ENCODE measurements around the gene C16orf74.

C16orf74 gene

GRCh38 chr16:85750827-85751697 lies at the start of gene C16orf74:
C16orf74 (minus strand) TSS chr16:85751096; CDS start chr16:85735217, 15,879 bp downstream.
- peak; percentile 61 for DNase-seq

- no peak for DNase-seq
Observed at GRCh38 chr16:85800321-85800669, 49.4 kb upstream of the C16orf74 start.

DNA sequence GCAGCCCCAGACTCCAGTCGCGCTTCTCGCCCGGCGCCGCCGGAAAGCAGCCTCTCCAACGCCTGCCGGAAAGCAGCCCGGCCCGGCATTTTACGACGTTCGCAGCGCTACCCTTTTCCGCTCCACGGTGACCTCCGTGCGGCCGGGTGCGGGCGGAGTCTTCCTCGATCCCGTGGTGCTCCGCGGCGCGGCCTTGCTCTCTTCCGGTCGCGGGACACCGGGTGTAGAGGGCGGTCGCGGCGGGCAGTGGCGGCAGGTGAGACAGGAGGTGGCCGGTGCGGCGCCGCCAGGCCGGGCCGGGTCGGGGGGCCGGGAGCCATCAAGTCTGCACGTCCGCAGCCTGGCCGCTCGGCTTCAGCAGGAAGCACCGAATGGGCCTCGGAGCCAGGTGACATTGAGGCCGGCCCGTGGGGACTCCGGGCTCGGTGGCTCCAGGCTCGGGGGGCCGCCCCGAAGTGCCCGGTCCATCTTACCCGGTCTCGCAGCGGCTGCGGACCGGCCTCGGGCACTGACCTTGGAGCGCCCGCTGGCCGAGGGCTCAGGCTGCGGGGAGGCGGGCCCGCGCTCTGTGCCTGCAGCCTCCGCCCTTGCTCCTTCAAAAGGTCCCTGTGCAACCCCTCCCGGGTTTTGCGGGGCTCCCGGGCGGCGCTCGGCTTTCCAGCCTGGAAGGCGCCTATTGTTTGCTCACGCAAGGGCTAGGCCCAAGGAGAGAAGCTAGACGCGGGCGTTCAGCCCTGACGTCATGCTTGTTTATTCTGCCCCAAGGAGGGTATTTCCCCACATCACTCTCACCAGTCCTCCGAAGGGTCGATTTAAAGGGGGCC lies 48.8 kb upstream of the C16orf74 start, which contains the start of the genes COX4I1 and EMC8:
Gene COX4I1, plus strand, starts transcription at position 199 of the 824 bp plus-strand sequence. CDS start 1,511 bp downstream, outside the sequence.
Gene EMC8, minus strand, starts transcription at position 48 of the 824 bp plus-strand sequence. CDS start 249 bp downstream, outside the sequence.
- DNase-seq: peak; percentile 93

- DNase-seq: peak; percentile 29
Observed at GRCh38 chr16:85798901-85799496, 48.1 kb upstream of the C16orf74 start.

DNA sequence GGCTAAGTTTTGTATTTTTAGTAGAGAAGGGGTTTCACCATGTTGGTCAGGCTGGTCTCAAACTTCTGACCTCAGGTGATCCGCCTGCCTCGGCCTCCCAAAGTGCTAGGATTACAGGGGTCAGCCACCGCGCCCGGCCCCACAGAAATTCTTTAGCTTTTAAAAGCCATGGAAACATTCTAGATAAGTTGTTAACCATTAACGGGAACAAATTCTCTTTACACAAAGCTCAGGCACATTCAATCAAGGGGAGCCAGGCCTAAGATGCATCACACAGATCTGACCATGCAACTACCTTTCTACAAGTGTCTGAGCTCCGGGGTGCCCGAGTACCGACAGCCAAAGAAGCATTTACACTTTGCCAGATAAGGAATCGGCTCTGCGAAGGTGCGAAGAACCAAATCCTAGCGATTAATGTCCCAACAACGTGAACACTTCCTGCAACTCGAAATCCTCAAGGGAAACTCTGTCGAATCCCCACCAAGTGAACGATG lies 47.4 kb upstream of the C16orf74 start:
- no peak for DNase-seq

DNA sequence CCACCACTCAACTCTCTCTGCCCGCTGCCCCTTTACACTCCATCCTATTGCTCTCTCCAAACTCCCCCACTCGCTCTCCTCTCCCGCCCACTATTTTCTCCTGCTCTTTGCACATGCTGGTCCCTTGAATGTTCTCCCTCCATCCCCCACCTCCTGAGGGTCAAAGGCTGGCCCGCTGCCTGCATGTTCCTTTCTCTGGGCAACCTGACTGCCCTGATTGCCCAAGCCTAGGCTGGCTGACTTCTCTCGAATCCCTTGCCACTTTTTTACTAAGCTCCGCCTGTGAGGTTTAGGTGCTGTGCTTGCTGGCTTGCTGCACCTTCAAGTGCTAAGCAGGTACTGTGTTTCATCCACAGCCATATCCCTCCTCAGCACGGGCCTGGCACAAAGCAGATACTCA lies 45.7 kb upstream of the C16orf74 start:
- no peak for DNase-seq

DNA sequence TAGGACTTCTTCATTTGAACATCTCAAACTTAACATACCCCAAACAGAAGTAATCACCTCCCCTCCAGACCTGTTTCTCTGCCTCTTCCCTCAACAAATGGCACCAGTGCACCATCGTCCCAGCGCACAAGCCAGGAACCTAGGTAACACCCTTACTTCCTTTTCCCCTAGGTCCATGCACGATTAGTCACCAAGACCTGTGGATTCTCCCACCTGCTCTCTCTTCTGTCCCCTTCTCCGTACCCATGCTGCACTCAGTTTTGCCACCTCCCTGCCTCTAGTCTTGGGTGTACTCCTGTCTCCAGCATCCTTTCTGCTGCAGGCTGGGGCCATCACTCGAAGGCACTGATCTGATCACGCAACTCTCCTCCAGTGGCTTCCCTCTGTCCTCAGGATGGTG lies 45.3 kb upstream of the C16orf74 start:
- no peak for DNase-seq

- DNase-seq: no peak
Observed at GRCh38 chr16:85794696-85795095, 43.8 kb upstream of the C16orf74 start.

GRCh38 chr16:85793662-85794298 lies 42.9 kb upstream of the C16orf74 start:
- DNase-seq: no peak

DNA sequence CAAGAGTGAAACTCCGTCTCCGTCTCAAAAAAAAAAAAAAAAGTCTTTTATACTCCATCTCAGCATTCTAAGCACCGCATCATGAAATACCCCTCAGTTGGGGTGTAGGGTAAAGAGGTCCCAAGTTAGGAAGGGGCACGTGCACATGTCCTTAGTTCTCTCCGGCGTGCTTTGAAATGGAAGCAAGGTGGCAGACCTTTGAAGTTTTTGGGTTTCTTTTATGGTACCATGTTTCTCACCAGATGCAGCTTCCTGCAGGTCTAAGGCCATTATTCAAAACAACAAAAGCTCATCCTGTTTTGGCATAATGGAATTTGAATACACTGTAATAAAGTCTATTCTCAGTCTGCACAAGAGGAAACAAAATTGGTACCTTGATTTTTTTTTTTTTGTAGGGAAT lies 38.9 kb upstream of the C16orf74 start:
- DNase-seq: no peak

- DNase-seq: no peak
Observed at GRCh38 chr16:85788819-85789218, 37.9 kb upstream of the C16orf74 start.

DNA sequence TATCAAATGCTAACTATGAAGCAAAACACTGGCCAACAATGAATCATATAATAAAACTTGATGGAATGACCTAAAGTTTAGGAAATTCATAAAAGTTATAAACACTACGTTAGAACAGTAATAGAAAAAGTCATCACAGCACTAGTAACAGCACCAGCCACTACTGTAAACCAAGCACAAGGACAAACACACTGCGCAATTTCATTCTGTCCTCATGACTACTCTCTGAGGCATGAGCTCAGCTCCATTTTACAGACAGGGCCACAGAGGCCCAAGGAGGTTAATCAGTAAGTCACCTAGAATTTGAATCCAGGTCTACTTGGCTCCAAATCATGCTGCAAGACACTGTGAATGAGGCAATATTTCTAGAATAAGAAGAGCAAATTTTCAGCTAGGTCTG lies 35.0 kb upstream of the C16orf74 start:
- DNase-seq: peak; percentile 61

- DNase-seq: no peak
Observed at GRCh38 chr16:85784813-85785212, 33.9 kb upstream of the C16orf74 start.

DNA sequence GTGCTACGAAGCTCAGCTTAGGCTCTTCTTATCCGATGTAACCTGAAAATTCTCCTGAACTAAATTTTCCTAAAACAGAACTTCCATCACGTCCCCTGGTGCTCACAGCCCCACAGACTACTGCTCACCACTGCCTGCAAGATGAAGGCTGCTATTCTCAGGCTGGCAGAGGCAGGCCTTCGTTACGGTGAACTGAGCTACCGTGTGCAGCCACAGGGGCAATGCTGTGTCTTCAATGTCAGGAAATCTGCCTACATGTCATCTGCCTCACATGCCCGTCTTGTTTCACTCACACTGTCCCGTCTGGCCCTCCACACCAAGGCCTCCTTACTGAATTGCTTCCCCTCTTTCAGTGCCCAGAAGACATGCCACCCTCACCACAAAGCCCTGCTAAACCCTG lies 32.5 kb upstream of the C16orf74 start:
- no peak for DNase-seq

DNA sequence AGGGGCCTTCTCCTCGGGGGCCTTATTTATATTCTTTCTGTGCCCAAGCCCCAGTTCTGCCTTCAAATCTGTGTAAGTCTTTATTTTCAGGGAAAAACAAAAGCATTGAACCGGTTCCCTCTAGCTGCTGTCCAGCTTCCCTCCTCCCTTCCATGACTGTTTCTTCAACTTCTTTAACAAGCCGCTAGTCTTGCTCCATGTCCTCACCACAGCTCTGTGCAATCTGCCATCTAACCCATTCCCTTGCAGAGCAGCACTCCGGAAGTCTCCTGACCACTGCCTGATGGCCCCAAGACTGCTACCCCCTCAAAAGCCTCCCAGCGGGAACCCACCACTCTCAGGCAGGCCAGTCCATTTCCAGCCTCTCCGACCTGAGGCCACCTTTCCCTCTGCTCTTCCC lies 31.6 kb upstream of the C16orf74 start:
- DNase-seq: no peak

DNA sequence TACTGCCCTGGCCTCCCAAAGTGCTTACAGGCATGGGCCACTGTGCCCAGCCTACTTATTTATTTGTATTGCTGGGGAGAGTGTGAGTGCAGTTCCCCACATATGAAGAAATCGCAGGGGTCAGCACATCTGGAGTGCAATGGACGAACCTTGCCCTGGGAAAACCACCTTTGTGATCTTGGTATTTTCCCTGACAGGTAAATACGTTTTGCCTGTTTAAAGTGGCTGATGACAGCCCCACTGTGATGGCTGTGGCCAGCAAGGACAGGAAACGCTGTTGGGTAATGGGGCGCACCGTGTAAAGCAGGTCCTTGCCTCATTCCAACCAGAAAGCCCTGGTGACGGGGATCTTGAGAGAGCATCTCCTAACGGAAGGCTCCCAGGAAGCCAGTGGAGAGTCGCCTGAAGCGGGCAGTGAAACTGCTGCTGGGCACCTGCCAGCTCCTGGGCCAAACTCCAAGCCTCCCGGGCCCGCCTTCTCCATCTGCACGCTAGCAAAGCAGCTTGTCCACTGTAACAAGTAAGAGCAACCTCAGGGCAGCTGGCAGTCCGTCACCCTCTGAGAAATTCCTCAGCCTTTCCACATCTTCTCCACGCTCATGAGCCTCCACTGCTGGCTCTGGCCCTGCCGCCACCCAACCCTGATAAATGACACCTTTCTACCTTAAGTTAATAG lies 30.9 kb upstream of the C16orf74 start:
- DNase-seq: no peak

- no peak for DNase-seq
Observed at GRCh38 chr16:85781156-85781555, 30.3 kb upstream of the C16orf74 start.

- DNase-seq: no peak
Observed at GRCh38 chr16:85780281-85780680, 29.4 kb upstream of the C16orf74 start.

DNA sequence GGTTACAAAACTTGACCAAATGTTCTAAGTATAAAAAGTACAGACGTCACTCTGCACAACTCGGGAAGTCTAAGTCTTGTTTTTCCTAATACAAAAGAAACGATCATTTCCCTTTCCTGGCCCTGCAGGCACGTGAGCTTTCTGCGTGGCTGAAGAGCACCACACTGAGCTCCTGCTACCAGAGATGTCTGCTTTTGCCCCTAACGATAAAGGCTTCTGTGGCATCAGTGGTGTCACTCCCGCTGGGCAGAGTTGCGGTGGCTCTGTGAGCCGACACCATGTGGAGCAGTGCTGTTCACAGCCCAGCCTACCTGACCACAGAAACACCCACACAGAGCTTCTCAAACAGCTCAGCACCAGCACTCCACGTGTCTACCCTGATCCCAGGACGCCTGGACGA lies 28.0 kb upstream of the C16orf74 start:
- DNase-seq: no peak

- DNase-seq: no peak
Observed at GRCh38 chr16:85777583-85778310, 26.9 kb upstream of the C16orf74 start.

DNA sequence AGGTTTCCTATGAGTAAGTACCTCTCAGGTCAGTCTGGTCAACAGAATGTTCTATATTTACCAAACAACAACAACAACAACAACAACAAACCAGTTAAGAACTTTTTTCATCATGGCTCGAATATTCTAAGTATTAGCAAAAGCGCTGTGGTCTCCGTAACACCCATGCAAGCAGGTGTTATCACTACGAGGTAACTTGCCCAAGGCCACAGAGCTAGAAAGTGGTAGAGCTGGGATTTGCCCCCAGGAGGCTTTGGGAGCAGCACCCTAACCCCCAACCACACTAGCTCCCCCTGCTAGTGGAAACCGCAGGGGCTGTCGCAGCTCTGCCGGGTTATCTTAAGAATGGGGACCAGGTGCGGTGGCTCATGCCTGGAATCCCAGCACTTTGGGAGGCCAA lies 23.9 kb upstream of the C16orf74 start:
- no peak for DNase-seq
